Upper lobe of right lung (tissue), 1 donor: ENCODE measurements around the gene LRFN4. TPM values are rescaled to one million over a fixed set of nuclear protein-coding genes. Genes with fewer than 3 reads are reported as not detected.

ENCODE experiments used
- ATAC-seq: fragments of 200-7000 bp; cut with Tn5 transposase; one replicate; pipeline ENCODE4 v1.9.1; 2020; ENCODE audit warnings: mild to moderate bottlenecking, moderate library complexity
- DNase-seq: peaks from one replicate; pipeline ENCODE4 v3.0.0-alpha.2; 2020
- H3K27ac ChIP-seq: fragments of 200-600 bp; one replicate; pipeline ENCODE4 v1.8.0; 2022
- H3K27me3 ChIP-seq: fragments of 200-600 bp; one replicate; pipeline ENCODE4 v1.8.0; 2022; ENCODE audit warnings: mild to moderate bottlenecking
- H3K36me3 ChIP-seq: fragments of 200-600 bp; one replicate; pipeline ENCODE4 v1.8.0; 2022
- H3K4me1 ChIP-seq: fragments of 200-600 bp; one replicate; pipeline ENCODE4 v1.8.0; 2022
- H3K4me3 ChIP-seq: fragments of 200-600 bp; one replicate; pipeline ENCODE4 v1.8.0; 2022; ENCODE audit warnings: mild to moderate bottlenecking
- H3K9me3 ChIP-seq: fragments of 200-600 bp; one replicate; pipeline ENCODE4 v1.8.0; 2022
- CTCF ChIP-seq: fragments of 200-600 bp; IDR thresholded peaks from one replicate; pipeline ENCODE4 v1.8.0; 2022; ENCODE audit warnings: antibody characterized with exemption
- intact Hi-C: fragments of 100-400 bp; cut with DNase I; formaldehyde crosslinking; loops from one replicate; pipeline ENCODE4 v1.11.0; 2022
- total RNA-seq: library from RNA; stranded (reverse); fragmentation: NEBNext Ultra II Directional; extraction: Animal tissue kit (Norgen Biotek cat#: 25700); gene quantifications from one replicate; pipeline ENCODE4 v1.2.1, GENCODE V29; 2021
- donor health status: DM: no; HTN: yes; CAD: no; lungs with severe emphysema.

Gene LRFN4
- total RNA-seq, 1 donor from 2014 or later = 14.0 TPM

- Histone ChIP-seq H3K27ac (no peak overlapping the region), H3K4me1 (no peaks in the 10 kb centered on the region), H3K9me3 (no peaks in the 10 kb centered on the region), H3K27me3 (no peaks in the 10 kb centered on the region), H3K36me3 (no peaks in the 10 kb centered on the region), H3K4me3 (no peak overlapping the region)
- intact Hi-C loops = no loop called here
- TF ChIP-seq CTCF = no peak
- DNase-seq = no peak
- no peak for ATAC-seq
Measured at GRCh38 chr11:66871521-66871901, 14.6 kb downstream of the LRFN4 start.

- Histone ChIP-seq H3K27me3 (no peaks in the 10 kb centered on the region), H3K4me3 (no peak overlapping the region), H3K27ac (no peak overlapping the region), H3K4me1 (no peaks in the 10 kb centered on the region), H3K9me3 (no peaks in the 10 kb centered on the region), H3K36me3 (no peaks in the 10 kb centered on the region)
- no peak for ATAC-seq
- TF ChIP-seq CTCF = no peak
- intact Hi-C loops = no loop called here
- DNase-seq = no peak
Measured at GRCh38 chr11:66874232-66874631, 17.4 kb downstream of the LRFN4 start.

GRCh38 chr11:66875378-66875777, 18.5 kb downstream of the LRFN4 start:
- no peak overlapping the region for H3K27ac ChIP-seq
- no peaks in the 10 kb centered on the region for H3K9me3 ChIP-seq
- ATAC-seq = no peak
- H3K4me1 ChIP-seq = no peaks in the 10 kb centered on the region
- no peak for DNase-seq
- no peak overlapping the region for H3K4me3 ChIP-seq
- no peak for TF ChIP-seq CTCF
- intact Hi-C loops = no loop called here
- H3K36me3 ChIP-seq = no peaks in the 10 kb centered on the region
- no peaks in the 10 kb centered on the region for H3K27me3 ChIP-seq

- H3K27ac ChIP-seq = no peak overlapping the region
- ATAC-seq (no peak), DNase-seq (no peak)
- H3K4me1 ChIP-seq = no peaks in the 10 kb centered on the region
- no peaks in the 10 kb centered on the region for H3K27me3 ChIP-seq
- no peaks in the 10 kb centered on the region for H3K36me3 ChIP-seq
- intact Hi-C loops = no loop called here
- no peak for TF ChIP-seq CTCF
- H3K9me3 ChIP-seq = no peaks in the 10 kb centered on the region
- H3K4me3 ChIP-seq = no peak overlapping the region
Measured at GRCh38 chr11:66877588-66878385, 20.9 kb downstream of the LRFN4 start.

GRCh38 chr11:66878474-66878873, 21.6 kb downstream of the LRFN4 start:
- ATAC-seq (no peak), DNase-seq (no peak)
- no peak overlapping the region for H3K4me3 ChIP-seq
- H3K27me3 ChIP-seq = no peaks in the 10 kb centered on the region
- no peak for TF ChIP-seq CTCF
- H3K9me3 ChIP-seq = no peaks in the 10 kb centered on the region
- H3K27ac ChIP-seq = no peak overlapping the region
- intact Hi-C loops = no loop called here
- H3K4me1 ChIP-seq = no peaks in the 10 kb centered on the region
- H3K36me3 ChIP-seq = no peaks in the 10 kb centered on the region
